ENCODE results near the gene ANAPC4. TPM values are rescaled to one million over a fixed set of nuclear protein-coding genes. Genes with fewer than 3 reads are reported as not detected.

Gene ANAPC4
- polyA plus RNA-seq, 1 donor from 2014 or later = 78.1 TPM

GRCh38 chr4:25367004-25367621, 9.9 kb upstream of the ANAPC4 start:
- Histone ChIP-seq H3K9ac (ENCODE audit: low read length) (no peak overlapping the region), H4K20me1 (ENCODE audit: insufficient read depth) (no peaks in the 10 kb centered on the region), H2AFZ (ENCODE audit: low read depth, low read length) (no peak overlapping the region), H3K27me3 (ENCODE audit: insufficient read depth, low read depth, low read length) (no peaks in the 10 kb centered on the region), H3K36me3 (ENCODE audit: insufficient read depth, low read length) (no peaks in the 10 kb centered on the region), H3K9me3 (ENCODE audit: low read length) (no peaks in the 10 kb centered on the region), H3K4me2 (ENCODE audit: low read length) (no peak overlapping the region), H3K9me2 (ENCODE audit: insufficient read depth, low read length) (no peaks in the 10 kb centered on the region), H3K4me3 (ENCODE audit: low read length) (no peak overlapping the region), H3F3A (ENCODE audit: insufficient read depth, low read length, poor library complexity, severe bottlenecking) (peaks cover 5% of the 10 kb centered on the region), H3K79me2 (replicated peaks; ENCODE audit: insufficient read depth, low read length) (no peaks in the 10 kb centered on the region), H3K27ac (ENCODE audit: low read length) (no peak overlapping the region)
- TF ChIP-seq RAD21 (conservative IDR thresholded peaks at IDR 0.05) (peak; percentile 89), TAF1 (IDR thresholded peaks at IDR 0.05; ENCODE audit: low read depth) (no peak), SMC3 (conservative IDR thresholded peaks at IDR 0.05; ENCODE audit: poor library complexity) (peak; percentile 85), MXI1 (conservative IDR thresholded peaks at IDR 0.05; ENCODE audit: poor library complexity, severe bottlenecking) (no peak)
- TF ChIP-seq, protein P1, sequence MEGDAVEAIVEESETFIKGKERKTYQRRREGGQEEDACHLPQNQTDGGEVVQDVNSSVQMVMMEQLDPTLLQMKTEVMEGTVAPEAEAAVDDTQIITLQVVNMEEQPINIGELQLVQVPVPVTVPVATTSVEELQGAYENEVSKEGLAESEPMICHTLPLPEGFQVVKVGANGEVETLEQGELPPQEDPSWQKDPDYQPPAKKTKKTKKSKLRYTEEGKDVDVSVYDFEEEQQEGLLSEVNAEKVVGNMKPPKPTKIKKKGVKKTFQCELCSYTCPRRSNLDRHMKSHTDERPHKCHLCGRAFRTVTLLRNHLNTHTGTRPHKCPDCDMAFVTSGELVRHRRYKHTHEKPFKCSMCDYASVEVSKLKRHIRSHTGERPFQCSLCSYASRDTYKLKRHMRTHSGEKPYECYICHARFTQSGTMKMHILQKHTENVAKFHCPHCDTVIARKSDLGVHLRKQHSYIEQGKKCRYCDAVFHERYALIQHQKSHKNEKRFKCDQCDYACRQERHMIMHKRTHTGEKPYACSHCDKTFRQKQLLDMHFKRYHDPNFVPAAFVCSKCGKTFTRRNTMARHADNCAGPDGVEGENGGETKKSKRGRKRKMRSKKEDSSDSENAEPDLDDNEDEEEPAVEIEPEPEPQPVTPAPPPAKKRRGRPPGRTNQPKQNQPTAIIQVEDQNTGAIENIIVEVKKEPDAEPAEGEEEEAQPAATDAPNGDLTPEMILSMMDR (IDR thresholded peaks at IDR 0.05; ENCODE audit: poor library complexity, severe bottlenecking) = peak; percentile 85

DNA sequence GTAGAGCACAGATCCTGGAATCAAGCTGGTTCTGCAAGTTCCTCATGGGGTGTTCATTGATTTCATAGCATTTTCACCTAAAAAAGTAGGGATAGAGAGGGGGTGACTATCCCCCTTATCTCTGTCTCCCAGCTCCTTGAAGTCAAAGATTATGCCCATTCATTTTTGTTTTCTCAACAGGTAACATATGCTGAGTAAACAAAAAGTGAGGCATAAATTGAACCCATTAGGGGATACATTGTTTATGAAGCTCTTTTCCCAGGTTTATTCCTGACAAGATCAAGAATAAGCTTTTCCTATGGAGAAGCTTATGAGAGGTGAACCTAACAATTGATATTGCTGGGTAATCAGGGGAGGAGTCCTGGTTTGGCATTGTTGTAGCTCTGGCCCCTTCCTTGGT, 9.2 kb upstream of the ANAPC4 start:
- H3K36me3 ChIP-seq (ENCODE audit: insufficient read depth, low read length) = no peaks in the 10 kb centered on the region
- peaks cover 5% of the 10 kb centered on the region for H3F3A ChIP-seq (ENCODE audit: insufficient read depth, low read length, poor library complexity, severe bottlenecking)
- no peaks in the 10 kb centered on the region for H3K27me3 ChIP-seq (ENCODE audit: insufficient read depth, low read depth, low read length)
- no peak overlapping the region for H3K4me2 ChIP-seq (ENCODE audit: low read length)
- H3K9ac ChIP-seq (ENCODE audit: low read length) = no peak overlapping the region
- H4K20me1 ChIP-seq (ENCODE audit: insufficient read depth) = no peaks in the 10 kb centered on the region
- no peak overlapping the region for H3K27ac ChIP-seq (ENCODE audit: low read length)
- no peaks in the 10 kb centered on the region for H3K9me2 ChIP-seq (ENCODE audit: insufficient read depth, low read length)
- H2AFZ ChIP-seq (ENCODE audit: low read depth, low read length) = no peak overlapping the region
- no peaks in the 10 kb centered on the region for H3K79me2 ChIP-seq (replicated peaks; ENCODE audit: insufficient read depth, low read length)
- H3K9me3 ChIP-seq (ENCODE audit: low read length) = no peaks in the 10 kb centered on the region
- no peak for TF ChIP-seq EP300 (conservative IDR thresholded peaks at IDR 0.05; ENCODE audit: poor library complexity, severe bottlenecking)
- no peak overlapping the region for H3K4me3 ChIP-seq (ENCODE audit: low read length)

GRCh38 chr4:25368315-25368714, 8.7 kb upstream of the ANAPC4 start:
- Histone ChIP-seq H3K79me2 (replicated peaks; ENCODE audit: insufficient read depth, low read length) (no peaks in the 10 kb centered on the region), H4K20me1 (ENCODE audit: insufficient read depth) (no peaks in the 10 kb centered on the region), H3K36me3 (ENCODE audit: insufficient read depth, low read length) (no peaks in the 10 kb centered on the region), H2AFZ (ENCODE audit: low read depth, low read length) (no peak overlapping the region), H3K9me3 (ENCODE audit: low read length) (no peaks in the 10 kb centered on the region), H3F3A (ENCODE audit: insufficient read depth, low read length, poor library complexity, severe bottlenecking) (peaks cover 5% of the 10 kb centered on the region), H3K27ac (ENCODE audit: low read length) (no peak overlapping the region), H3K9me2 (ENCODE audit: insufficient read depth, low read length) (no peaks in the 10 kb centered on the region), H3K4me2 (ENCODE audit: low read length) (no peak overlapping the region), H3K4me3 (ENCODE audit: low read length) (no peak overlapping the region), H3K9ac (ENCODE audit: low read length) (no peak overlapping the region), H3K27me3 (ENCODE audit: insufficient read depth, low read depth, low read length) (no peaks in the 10 kb centered on the region)
- TF ChIP-seq POLR2AphosphoS5 (IDR thresholded peaks at IDR 0.05) (no peak), MXI1 (conservative IDR thresholded peaks at IDR 0.05; ENCODE audit: poor library complexity, severe bottlenecking) (no peak), RAD21 (conservative IDR thresholded peaks at IDR 0.05) (no peak), TAF1 (IDR thresholded peaks at IDR 0.05; ENCODE audit: low read depth) (no peak)

DNA sequence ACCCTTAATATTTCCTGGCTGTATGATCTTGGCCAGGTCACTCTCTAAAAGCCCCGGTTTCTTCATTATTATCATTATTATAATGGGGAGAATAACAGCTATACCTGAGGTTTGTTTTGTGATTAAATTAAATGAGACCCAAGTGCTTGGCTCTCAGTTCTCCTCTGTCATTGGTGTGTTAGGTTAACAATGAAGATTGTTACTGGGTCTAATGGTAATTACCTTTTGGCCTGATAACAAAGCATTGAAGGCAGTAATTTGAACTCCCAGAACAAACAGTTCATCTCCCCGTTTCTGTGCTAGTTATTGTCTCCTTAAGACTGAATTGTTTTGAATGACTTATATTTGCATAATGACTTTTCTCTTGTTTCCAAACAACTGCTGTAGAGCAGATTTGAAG, 6.8 kb upstream of the ANAPC4 start:
- H3K27me3 ChIP-seq (ENCODE audit: insufficient read depth, low read depth, low read length) = no peaks in the 10 kb centered on the region
- H3K4me2 ChIP-seq (ENCODE audit: low read length) = no peak overlapping the region
- H3F3A ChIP-seq (ENCODE audit: insufficient read depth, low read length, poor library complexity, severe bottlenecking) = no peaks in the 10 kb centered on the region
- no peak overlapping the region for H3K4me3 ChIP-seq (ENCODE audit: low read length)
- no peak overlapping the region for H3K9ac ChIP-seq (ENCODE audit: low read length)
- H3K79me2 ChIP-seq (replicated peaks; ENCODE audit: insufficient read depth, low read length) = no peaks in the 10 kb centered on the region
- no peak overlapping the region for H3K27ac ChIP-seq (ENCODE audit: low read length)
- no peaks in the 10 kb centered on the region for H4K20me1 ChIP-seq (ENCODE audit: insufficient read depth)
- no peaks in the 10 kb centered on the region for H3K36me3 ChIP-seq (ENCODE audit: insufficient read depth, low read length)
- no peak overlapping the region for H2AFZ ChIP-seq (ENCODE audit: low read depth, low read length)
- no peak for TF ChIP-seq RAD21 (conservative IDR thresholded peaks at IDR 0.05)
- no peak for TF ChIP-seq SMC3 (conservative IDR thresholded peaks at IDR 0.05; ENCODE audit: poor library complexity)
- no peak for TF ChIP-seq POLR2AphosphoS5 (IDR thresholded peaks at IDR 0.05)
- TF ChIP-seq EP300 (conservative IDR thresholded peaks at IDR 0.05; ENCODE audit: poor library complexity, severe bottlenecking) = no peak
- TF ChIP-seq EZH2 (IDR thresholded peaks at IDR 0.05; ENCODE audit: borderline replicate concordance, insufficient read depth, low read length, poor library complexity, severe bottlenecking) = no peak
- TF ChIP-seq, protein P1 (IDR thresholded peaks at IDR 0.05; ENCODE audit: poor library complexity, severe bottlenecking) = no peak
- no peak for TF ChIP-seq TAF1 (IDR thresholded peaks at IDR 0.05; ENCODE audit: low read depth)
- no peak for TF ChIP-seq MXI1 (conservative IDR thresholded peaks at IDR 0.05; ENCODE audit: poor library complexity, severe bottlenecking)
- no peak for TF ChIP-seq REST (IDR thresholded peaks at IDR 0.05; ENCODE audit: borderline replicate concordance)
- H3K9me3 ChIP-seq (ENCODE audit: low read length) = no peaks in the 10 kb centered on the region
- H3K9me2 ChIP-seq (ENCODE audit: insufficient read depth, low read length) = no peaks in the 10 kb centered on the region

Measured in neural cell (in vitro differentiated cells).